HG03196 (cell line): Measurements from ENCODE around the gene TINCR.
"Not testable (repeated sequence)": the region's sequence is repeated elsewhere in the genome, so short reads cannot be mapped to it uniquely, and the experiment has no call there.

Experiments
- ATAC-seq: cut with Tn5 transposase; IDR thresholded peaks from one replicate; pipeline ENCODE4 v1.9.1; 2021; ENCODE audit not compliant: unreplicated experiment

The TINCR gene

DNA sequence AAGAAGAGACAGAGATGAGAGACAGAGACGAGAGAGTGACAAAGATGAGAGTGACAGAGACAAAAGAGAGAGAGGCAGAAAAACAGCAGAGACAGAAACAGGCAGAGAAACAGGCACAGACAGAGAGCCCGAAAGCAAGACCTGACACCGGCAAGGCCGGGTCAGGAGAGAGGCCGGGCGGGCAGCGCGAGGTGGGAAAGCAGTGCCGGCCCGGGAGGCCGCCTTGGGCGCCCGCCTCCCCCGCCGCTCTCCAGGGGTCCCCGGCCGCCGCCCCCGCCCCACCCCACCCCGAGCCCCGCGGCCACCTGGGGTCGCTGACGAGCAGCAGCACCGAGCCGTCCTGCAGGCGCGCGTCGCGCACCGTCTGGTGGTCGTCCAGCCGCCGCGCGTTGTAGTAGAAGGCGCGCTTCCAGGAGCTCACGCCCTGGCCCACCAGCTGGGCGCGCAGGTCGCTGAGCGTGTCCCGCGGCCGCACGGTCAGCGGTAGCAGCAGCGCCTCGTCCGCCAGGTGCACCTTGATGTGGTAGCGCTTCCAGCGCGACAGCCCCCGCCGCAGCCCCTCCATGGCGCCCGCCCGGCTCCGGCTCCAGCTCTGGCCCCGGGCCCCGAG is at the start of gene TINCR:
TSS of gene TINCR (minus strand) at position 594 of the 610 bp plus-strand sequence.
- no peak for ATAC-seq

DNA sequence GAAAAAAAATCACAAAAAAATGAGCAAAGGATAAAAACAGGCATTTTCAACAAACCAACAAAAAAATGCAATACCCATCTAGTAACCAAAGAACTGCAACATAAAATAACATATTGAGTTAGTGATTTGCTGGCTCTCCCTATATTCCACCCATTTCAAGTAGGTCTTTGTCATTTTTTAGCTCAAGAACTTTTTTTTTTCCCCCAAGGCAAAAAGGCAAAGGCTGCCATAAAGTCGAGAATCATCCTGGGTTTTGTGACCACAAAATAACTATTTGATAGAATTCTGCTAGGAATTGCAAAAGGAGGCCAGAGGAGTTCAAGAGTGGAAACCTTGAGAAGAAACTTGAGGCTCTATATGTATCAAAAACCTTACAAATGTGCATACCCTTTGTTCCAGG is 49.3 kb upstream of the TINCR start:
- ATAC-seq: no peak

DNA sequence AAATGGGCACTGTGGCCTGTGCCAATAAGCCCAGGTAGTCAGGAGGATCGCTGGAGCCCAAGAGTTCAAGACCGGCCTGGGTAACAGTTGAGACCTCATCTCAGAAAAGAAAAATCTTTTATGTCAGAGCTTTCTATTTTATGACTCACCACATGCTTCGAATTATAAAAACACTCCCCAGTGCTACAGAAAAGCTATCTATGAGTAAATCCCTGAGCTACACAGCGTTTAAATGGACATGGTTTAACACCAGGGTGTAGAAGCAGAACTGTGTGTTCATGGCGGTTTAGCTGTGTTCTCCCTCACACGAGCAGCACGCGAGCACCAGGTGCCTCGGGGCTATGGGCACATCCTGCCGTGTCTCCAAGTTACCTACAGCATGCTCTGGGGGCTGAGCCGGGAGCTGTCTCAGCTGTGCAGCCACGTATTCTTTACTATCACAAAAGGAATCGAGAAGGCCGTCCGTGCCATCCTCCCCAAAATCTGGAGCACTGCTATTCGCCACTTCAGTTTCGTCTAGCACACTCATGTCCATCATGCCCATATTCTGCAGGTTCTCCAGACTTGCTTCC is 48.1 kb upstream of the TINCR start:
- no peak for ATAC-seq

DNA sequence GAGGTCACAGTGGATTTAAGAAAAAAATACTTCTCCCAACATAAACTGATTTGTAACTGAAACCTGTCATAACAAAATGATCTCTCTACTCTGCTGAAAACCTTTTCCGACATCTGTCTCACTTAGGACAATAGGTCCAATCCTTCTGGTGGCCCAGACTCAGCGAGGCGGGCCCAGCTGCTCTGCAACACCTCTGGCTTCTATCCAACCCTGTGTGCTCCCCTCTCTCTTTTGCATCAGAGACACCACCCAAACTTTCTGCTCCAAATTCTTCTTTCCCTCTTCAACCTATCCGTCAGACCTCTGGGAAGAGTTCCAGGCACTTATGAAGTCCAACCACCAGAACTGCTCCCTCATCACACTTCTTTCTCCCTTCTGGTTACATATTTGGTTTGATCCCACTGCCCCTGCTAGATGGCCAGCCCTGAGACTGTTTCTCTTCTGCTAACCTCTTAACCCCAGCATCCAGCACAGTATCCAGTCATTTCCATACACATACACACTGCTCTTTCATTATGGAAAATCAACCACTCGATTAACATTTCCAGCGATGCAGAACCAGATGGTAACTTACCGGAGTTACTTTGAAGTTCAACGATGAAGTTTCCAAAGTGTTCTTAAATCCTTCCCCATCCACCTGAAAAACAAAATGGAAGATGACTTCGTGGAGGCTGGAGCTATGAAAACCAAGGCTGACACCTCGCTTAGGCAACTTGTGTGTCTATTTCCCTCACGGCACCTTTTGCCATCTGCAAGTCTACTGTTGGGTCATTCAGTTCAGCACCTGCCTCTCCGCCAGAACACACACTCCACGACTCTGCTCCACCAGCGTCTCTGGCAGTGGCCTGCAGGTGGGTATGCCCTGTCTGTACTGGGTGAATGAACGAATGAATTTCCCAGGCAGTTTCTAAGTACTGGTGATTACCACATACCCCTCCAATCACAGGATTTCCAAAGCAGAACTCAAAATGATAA is 45.4 kb upstream of the TINCR start:
- ATAC-seq: no peak

DNA sequence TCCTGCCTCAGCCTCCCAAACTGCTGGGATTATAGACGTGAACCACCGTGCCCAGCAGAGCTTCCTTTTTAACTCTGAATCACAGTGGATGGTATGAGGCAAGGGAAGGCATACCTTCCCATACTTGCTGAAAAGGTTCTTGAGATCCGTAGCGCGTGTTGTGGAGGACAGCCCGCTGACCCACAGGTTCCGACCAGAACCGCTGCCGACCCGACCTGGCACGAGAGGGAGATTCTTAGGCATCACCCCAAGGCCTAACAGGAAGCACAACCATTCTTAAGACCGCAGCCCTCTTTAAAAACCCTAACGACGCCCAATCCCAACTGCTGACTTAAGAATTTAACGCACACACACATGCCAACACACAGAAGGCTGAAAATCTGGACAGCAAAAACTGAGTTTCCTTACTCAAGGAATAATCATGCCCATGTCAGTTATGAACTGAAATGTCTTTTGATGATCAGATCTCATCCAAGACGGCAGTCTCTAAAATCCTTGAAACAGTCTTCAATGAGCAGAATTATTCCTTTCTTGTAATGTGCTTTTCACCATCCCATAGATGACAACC is 42.2 kb upstream of the TINCR start:
- ATAC-seq: no peak

DNA sequence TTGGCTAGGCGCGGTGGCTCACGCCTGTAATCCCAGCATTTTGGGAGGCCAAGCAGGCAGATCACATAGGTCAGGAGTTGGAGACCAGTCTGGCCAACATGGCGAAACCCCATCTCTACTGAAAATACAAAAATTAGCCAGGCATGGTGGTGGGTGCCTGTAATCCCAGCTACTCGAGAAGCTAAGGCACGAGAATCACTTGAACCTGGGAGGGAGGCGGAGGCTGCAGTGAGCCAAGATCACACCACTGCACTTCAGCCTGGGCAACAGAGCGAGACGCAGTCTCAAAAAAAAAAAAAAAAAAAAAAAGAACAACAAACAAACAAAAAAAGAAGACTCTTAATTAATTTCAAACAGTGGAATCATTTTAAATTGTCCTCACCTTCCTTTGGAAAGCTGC is 41.0 kb upstream of the TINCR start:
- not testable (repeated sequence) for ATAC-seq

DNA sequence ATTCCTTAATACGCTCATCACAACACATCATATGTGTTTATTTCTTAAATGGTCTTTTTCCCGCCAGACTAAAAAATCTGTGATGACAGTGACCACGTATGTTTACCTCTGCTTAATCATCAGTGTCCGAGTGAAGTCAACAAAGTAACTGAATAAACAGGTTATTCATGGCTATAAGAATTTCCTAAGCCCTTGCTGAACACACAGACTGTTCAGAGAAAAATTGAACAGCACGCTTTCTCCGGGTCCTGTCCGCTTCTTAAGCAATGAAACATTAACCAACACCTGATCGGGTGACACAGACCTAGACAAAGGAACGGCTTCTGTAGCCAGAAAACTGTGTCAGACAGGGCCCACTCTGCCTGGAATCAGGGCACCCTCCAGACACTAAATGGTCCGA is 40.5 kb upstream of the TINCR start:
- no peak for ATAC-seq

DNA sequence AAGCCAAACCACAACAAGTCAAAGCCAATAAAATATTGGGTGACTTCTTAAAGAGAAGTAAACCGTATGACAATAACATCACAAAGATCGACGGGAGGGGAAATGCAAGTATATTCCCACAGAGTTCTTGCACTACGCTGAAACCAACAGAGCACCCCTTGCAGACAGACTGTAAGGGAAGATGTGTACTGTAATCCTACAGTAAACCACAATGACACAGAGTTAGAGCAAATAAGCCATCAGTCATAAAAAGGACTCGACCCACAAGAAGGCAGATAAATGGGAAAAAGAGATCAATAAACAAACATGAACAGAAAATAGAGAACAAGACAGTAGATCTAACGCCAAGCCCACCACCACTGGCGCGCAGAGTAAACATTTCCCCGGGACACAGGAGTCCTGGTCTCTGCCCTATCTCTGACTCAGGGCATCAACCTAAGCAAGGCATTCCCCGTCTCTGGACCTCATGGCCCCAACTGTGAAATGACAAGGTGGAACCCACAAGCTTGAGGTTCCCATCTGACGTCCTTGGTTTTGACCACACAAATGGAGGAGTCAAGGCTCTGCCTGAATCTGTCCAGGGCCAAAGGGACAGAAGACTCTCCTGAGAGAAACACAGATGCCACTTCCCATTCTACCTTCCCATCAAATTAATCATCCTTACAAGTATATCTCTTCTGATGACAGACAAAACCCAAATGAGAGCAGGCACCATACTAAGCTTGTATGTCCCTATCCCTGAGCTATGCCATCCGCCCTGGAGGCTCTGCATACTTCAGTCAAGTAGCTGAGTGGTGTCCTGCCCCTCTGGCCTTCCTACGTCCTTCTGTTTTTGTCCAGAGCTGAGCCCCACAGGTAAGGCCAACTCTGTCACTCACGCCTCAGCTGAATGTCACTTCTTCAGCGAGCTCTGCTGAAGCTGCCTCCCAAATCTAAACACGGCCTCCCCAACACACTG is 39.8 kb upstream of the TINCR start:
- no peak for ATAC-seq

DNA sequence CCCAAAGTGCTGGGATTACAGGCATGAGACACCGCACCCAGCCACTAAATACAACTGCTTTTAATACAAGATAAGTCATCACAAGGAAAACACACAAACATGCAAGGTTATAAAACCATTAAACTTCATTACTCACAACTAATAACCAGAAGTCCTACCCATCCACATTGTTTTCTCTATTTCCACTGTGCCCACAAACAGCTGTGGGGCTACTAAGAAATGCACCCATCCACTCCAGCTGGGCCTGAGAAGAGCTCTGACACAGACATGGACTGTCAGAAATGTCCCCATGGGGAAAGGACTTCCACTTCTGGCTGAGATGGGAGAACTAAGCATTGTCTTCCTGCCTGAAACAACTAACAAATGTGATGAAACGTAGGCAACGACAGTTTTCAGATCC is 37.6 kb upstream of the TINCR start:
- no peak for ATAC-seq

DNA sequence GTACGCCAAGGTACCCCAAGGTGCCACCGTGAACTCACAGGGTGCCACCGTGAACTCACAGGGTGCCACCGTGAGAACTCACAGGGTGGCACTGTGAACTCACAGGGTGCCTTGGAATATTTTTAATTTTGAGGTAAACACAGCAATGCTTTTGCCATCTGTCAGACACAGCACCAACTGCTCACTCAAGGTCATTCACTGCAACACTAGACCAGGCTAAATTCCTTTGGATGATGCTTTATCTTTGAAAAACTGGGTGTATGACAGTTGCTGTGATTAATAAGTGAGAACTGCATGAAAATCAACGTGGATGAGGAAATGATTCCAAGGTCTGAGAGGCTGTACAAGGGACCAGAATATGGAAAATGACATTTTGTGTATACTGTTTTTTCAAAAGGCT is 35.9 kb upstream of the TINCR start:
- no peak for ATAC-seq

DNA sequence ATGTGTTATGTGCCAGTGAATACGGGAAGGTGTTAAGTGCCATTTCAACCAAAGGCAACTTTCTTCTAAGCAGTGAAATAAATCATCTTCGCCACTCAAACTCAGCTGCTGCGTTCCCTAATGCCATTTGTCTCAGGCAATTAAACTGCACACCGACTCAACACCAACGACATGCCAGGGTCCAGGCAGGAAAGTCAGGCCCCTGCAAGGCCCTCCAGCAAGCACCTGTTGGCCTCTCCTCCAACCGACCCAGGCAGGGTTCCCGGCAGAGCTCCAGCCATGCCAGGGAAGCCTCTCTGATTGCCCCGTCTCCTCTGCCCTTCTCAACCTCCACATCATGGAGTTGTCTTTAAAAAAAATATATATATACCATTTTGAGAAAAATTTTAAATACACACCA is 33.0 kb upstream of the TINCR start:
- no peak for ATAC-seq

DNA sequence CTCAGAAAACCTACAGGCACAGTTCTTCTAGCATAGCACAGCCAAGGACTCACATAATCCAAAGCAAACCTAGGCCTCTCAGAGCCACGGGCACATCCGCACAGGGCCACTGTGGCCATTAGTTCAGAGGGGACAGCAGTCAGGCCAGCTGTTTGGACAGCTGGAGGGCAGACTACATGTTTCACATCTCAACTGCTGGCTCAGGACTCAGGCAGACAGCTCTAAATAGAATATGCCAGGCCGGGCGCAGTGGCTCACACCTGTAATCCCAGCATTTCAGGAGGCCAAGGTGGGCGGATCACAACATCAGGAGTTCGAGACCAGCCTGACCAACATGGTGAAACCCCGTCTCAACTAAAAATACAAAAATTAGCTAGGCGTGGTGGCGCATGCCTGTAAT is 28.0 kb upstream of the TINCR start:
- no peak for ATAC-seq

DNA sequence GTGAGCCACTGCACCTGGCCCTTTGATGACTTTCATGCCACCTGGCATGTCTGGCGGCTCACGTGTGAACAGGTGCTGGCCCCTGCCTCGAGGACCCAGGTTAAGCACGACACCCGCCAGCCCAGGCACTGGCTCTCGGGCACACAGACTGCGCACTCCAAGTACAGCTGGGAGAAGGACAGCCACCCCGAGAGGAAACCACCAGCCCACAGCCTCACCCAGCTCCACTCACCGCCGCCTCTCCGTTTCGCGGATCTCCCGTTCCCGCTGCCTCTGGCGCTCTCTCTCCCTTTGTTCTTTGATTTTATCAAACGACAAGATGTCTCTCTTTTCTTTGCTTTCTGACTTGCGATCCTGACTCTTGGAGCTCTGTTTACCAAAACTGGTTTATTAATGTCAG is 27.4 kb upstream of the TINCR start:
- ATAC-seq: no peak

DNA sequence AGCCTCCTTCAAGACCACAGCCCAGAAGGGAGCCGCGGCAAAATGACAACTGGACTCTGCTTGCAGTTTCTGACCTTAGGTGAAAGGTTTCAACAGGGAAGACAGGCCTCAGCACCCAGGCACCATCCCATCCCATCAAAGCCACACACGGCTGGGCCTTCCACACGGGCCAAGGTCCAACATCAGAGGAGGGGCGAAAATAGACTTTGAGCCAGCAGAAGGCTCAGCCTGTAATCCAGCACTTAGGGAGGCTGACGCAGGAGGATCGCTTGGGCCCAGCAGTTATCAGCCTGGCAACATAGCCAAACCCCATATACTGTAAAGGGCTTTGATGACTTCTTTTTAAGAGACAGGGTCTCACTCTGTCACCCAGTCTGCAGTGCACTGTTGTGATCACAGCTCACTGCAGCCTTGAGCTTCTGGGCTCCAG is 26.8 kb upstream of the TINCR start:
- no peak for ATAC-seq

DNA sequence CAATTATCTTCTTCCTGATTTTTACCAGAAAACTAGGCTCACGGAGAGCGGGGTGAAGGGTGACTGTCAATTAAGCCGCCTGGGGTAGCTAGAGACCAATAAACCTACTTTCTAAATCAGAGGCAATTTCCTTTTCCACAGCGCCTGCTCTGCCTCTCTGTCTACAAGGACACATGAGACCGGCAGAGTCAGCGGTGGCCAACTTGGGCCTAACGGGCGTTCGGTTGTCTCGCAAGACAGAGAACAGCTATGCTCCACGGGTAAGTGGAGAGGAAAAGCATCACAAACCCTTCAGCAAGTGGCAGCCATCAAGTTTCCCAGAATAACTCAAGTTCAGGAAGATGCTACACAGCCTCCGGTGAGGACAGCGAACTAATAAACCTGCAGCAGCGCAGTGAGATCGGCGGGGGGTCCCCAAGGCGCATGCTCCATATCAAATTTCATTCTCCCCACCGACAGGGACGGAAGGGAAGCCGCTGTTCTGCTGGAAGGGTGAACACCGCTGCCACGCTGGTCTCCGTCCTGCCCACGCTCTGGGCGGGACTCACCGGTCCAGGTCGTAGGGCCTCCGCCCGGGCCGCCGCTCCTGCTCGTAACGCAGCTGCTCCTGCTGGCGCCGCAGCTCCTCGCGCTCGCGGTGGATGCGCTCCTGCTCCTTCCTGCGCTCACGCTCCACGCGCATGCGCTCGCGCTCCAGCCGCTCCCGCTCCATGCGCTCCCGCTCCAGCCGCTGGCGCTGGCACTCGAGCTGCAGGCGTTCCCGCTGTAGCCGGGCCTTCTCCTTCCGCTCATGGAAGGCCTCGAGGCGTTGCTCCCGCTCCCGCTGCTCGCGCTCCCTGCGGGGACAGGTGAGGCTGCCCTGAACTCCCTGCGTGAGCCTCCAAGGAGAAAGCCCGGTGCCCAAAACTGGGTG is 25.8 kb upstream of the TINCR start:
- ATAC-seq: no peak

DNA sequence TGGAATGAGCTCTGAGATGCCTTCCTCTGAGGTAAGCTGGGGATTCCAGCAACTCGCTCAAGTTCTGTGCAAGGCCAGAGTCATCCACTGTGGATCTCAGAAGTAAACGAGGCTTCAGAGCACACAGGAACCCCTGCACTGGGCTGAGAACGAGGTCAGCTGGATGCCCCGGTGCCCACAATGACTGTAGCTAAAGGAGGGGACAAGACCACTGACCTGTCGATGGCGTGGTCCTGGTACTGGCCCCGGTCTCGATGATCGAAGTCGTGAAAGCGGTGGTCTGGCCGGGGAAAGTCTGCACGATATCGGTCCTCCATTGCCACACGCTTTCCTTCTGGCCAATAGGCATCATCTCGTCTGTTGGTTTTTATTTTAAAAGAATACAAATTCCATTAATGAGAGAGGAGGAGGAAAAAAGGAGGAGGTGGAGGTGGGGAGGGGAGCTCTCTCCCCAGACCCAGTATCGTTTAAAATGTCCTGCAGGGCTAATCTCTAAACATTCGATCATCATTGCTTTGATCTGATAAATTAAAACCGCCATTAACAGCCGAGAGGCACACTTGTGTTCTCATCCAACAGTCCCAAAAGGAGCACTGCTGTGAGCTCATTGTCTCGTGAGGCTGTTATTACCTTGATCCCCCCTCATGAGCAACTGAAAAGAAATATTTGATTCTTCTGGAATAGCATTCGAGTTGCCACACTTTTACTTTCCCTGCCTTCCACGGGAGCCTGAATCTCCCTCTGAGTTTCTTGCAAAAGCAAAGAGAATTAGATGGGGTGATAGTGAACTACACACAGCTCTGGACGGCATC is 25.0 kb upstream of the TINCR start:
- no peak for ATAC-seq

DNA sequence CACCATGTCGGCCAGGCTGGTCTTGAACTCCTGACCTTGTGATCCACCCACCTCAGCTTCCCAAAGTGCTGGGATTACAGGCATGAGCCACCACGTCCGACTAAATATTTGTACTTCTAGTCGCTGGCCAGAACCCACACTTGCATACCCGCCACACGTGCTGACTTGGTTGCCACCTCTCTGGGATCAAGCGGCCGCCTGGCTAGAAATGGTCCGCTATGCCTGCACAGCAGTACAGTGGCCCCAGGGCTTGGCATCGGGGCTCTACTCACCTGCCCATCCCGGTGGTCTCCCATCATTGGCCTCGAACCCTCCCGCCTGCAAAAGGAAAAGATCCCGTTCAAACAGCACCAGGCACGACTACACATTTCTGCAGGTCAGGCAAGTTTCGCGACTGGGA is 23.7 kb upstream of the TINCR start:
- no peak for ATAC-seq

DNA sequence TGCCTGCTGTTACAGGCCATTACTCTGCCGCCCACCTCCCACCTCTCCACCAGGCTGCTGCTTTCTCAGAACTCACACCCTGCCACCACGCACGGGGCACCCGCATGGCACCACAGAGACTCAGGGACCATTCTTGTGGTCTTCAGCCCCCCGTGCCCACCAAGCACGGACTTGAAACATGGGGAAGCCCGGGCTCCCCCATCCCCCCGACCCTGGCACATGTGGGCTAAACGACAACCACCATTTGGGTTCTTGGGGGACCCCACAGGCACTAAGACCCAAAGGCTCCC is 23.1 kb upstream of the TINCR start:
- ATAC-seq: no peak
